CD4-positive, alpha-beta memory T cell (primary cell): Measurements from ENCODE around the gene ZFPM1. TPM values are rescaled to one million over a fixed set of nuclear protein-coding genes. Genes with fewer than 3 reads are reported as not detected.

Source experiments
- CTCF ChIA-PET: fragments of 350-600 bp; sonication (Branson Sonifier 250); formaldehyde crosslinking; loops from one replicate; lab custom pipeline; 2021; ENCODE audit warnings: inconsistent platforms; ENCODE audit not compliant: partially characterized antibody; lab: Charles Lee
- POLR2A ChIA-PET: fragments of 350-600 bp; sonication (Branson Sonifier 250); formaldehyde crosslinking; loops from one replicate; lab custom pipeline; 2021; ENCODE audit not compliant: partially characterized antibody; lab: Charles Lee
- DNase-seq, 5 donors: peaks; one replicate each; pipeline versions ENCODE4 v3.0.0 to v3.0.0-alpha.2; 2020 to 2022; ENCODE audit warnings: mixed read lengths in 1 of 5
- H3K27ac ChIP-seq: one replicate; pipeline ENCODE4 v1.7.0; 2013; ENCODE audit warnings: low read depth, low read length
- H3K27me3 ChIP-seq: 2 replicates; pipeline ENCODE4 v1.7.0; 2013; ENCODE audit warnings: mild to moderate bottlenecking, low read length, moderate library complexity; ENCODE audit not compliant: insufficient read depth
- H3K36me3 ChIP-seq: 2 replicates; pipeline ENCODE4 v1.7.0; 2013; ENCODE audit warnings: mild to moderate bottlenecking, low read length, moderate library complexity; ENCODE audit not compliant: insufficient read depth
- H3K4me1 ChIP-seq: 2 replicates; pipeline ENCODE4 v1.7.0; 2013; ENCODE audit warnings: mild to moderate bottlenecking, low read length, moderate library complexity; ENCODE audit not compliant: insufficient read depth
- H3K4me3 ChIP-seq, 2 donors: one replicate each; pipeline ENCODE4 v1.7.0; 2013; ENCODE audit warnings: low read length in 2 of 2, mild to moderate bottlenecking in 1 of 2
- H3K9me3 ChIP-seq, 2 donors: one replicate each; pipeline ENCODE4 v1.7.0; 2013; ENCODE audit warnings: low read length in 2 of 2, control low read depth in 1 of 2; ENCODE audit not compliant: control insufficient read depth in 1 of 2
- H3K27ac Mint-ChIP-seq, 7 donors: one replicate each; pipeline ENCODE4 v1.8.0; 2020 to 2021; ENCODE audit warnings: mixed read lengths in 7 of 7, mild to moderate bottlenecking in 6 of 7, inconsistent platforms in 3 of 7, moderate library complexity in 3 of 7
- H3K27me3 Mint-ChIP-seq, 2 donors: one replicate each; pipeline ENCODE4 v1.8.0; 2020 to 2021; ENCODE audit warnings: mixed read lengths in 2 of 2
- H3K36me3 Mint-ChIP-seq, 2 donors: one replicate each; pipeline ENCODE4 v1.8.0; 2020 to 2021; ENCODE audit warnings: mixed read lengths in 2 of 2, inconsistent platforms in 1 of 2, mild to moderate bottlenecking in 1 of 2
- H3K4me1 Mint-ChIP-seq, 4 donors: one replicate each; pipeline ENCODE4 v1.8.0; 2020 to 2021; ENCODE audit warnings: mixed read lengths in 4 of 4, mild to moderate bottlenecking in 1 of 4
- H3K4me3 Mint-ChIP-seq, 8 donors: one replicate each; pipeline ENCODE4 v1.8.0; 2020 to 2021; ENCODE audit warnings: mixed read lengths in 8 of 8, mild to moderate bottlenecking in 7 of 8, moderate library complexity in 6 of 8, inconsistent platforms in 3 of 8
- H3K9me3 Mint-ChIP-seq, 8 donors: one replicate each; pipeline ENCODE4 v1.8.0; 2020 to 2021; ENCODE audit warnings: mixed read lengths in 8 of 8, mild to moderate bottlenecking in 5 of 8, inconsistent platforms in 3 of 8, moderate library complexity in 1 of 8
- intact Hi-C: fragments of 100-400 bp; cut with micrococcal nuclease; formaldehyde crosslinking; loops from one replicate; pipeline ENCODE4 v1.15.1; 2023
- polyA plus RNA-seq, 2 donors: library from polyadenylated mRNA; unstranded; fragments of 300-500 nt; fragmentation: Illumina TruSeq; gene quantifications; one replicate each; pipeline ENCODE4 v1.2.3, GENCODE V29; 2021
- total RNA-seq, 2 experiments: library from RNA; stranded (reverse); gene quantifications; one replicate each; pipeline ENCODE4 v1.2.3, GENCODE V29; 2021

ZFPM1 gene
- total and polyA plus RNA-seq, 4 experiments from 2014 or later, result 0.07 to 20.5 (median 9.7) TPM

DNA sequence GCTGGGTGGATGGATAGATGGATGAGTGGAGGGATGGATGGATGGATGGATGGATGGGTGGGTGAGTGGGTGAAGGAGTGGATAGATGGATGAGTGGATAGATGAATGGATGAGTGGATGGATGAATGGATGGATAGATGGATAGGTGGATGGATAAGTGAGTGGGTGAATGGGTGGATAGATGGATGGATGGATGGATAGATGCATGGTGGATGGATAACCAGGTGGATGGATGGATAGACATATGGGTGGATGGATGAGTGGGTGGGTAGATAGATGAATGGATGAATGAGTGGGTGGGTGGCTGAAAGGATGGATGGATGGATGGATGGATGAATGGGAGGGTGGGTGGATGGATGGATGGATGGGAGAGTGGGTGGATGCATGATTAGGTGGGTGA is 66.2 kb downstream of the ZFPM1 start:
- H3K27me3 ChIP-seq, result no peaks in the 10 kb centered on the region
- H3K36me3 ChIP-seq, result no peaks in the 10 kb centered on the region
- peaks cover 0 to 3% (median 0%) of the 10 kb centered on the region in 8 donors for H3K9me3 Mint-ChIP-seq
- H3K27ac ChIP-seq, result no peak overlapping the region
- H3K4me3 Mint-ChIP-seq, result no peak overlapping the region
- intact Hi-C loops, result no loop called here
- H3K4me3 ChIP-seq, result no peak overlapping the region
- peaks cover 8 to 14% of the 10 kb centered on the region in 2 donors for H3K36me3 Mint-ChIP-seq
- peak overlapping the region in 2 of 7 donors; percentile 71 to 83 for H3K27ac Mint-ChIP-seq
- H3K27me3 Mint-ChIP-seq, result no peaks in the 10 kb centered on the region
- ChIA-PET CTCF (no interaction called here), POLR2A (no interaction called here)
- no peaks in the 10 kb centered on the region for H3K4me1 ChIP-seq
- H3K4me1 Mint-ChIP-seq, result peaks cover 0 to 13% (median 3%) of the 10 kb centered on the region in 4 donors
- no peaks in the 10 kb centered on the region for H3K9me3 ChIP-seq
- no peak for DNase-seq

GRCh38 chr16:88519938-88520653 is 67.0 kb downstream of the ZFPM1 start:
- no peaks in the 10 kb centered on the region for H3K9me3 ChIP-seq
- H3K4me3 Mint-ChIP-seq, result peak overlapping the region in 1 of 8 donors; percentile 34
- DNase-seq, result no peak
- peaks cover 0 to 3% (median 0%) of the 10 kb centered on the region in 8 donors for H3K9me3 Mint-ChIP-seq
- CTCF ChIA-PET, result no interaction called here
- H3K27ac Mint-ChIP-seq, result peak overlapping the region in 3 of 7 donors; percentile 7 to 71 (median 70)
- intact Hi-C loops, result no loop called here
- no peaks in the 10 kb centered on the region for H3K4me1 ChIP-seq
- no peaks in the 10 kb centered on the region for H3K36me3 ChIP-seq
- no peaks in the 10 kb centered on the region for H3K27me3 Mint-ChIP-seq
- H3K27ac ChIP-seq, result no peak overlapping the region
- peaks cover 0 to 13% (median 7%) of the 10 kb centered on the region in 4 donors for H3K4me1 Mint-ChIP-seq
- POLR2A ChIA-PET, result no interaction called here
- H3K36me3 Mint-ChIP-seq, result peaks cover 3 to 14% of the 10 kb centered on the region in 2 donors
- no peaks in the 10 kb centered on the region for H3K27me3 ChIP-seq
- H3K4me3 ChIP-seq, result no peak overlapping the region

GRCh38 chr16:88521674-88522073 is 68.6 kb downstream of the ZFPM1 start:
- Histone ChIP-seq H3K9me3 (no peaks in the 10 kb centered on the region), H3K4me3 (no peak overlapping the region), H3K27me3 (no peaks in the 10 kb centered on the region), H3K27ac (no peak overlapping the region), H3K36me3 (no peaks in the 10 kb centered on the region), H3K4me1 (no peaks in the 10 kb centered on the region)
- Mint-ChIP-seq H3K9me3 (peaks cover 0 to 3% (median 0%) of the 10 kb centered on the region in 8 donors), H3K27me3 (no peaks in the 10 kb centered on the region), H3K4me3 (no peak overlapping the region), H3K4me1 (peaks cover 2 to 15% (median 13%) of the 10 kb centered on the region in 4 donors), H3K27ac (peak overlapping the region in 2 of 7 donors; percentile 36 to 67), H3K36me3 (peaks cover 3 to 7% of the 10 kb centered on the region in 2 donors)
- POLR2A ChIA-PET, result no interaction called here
- intact Hi-C loops, result no loop called here
- DNase-seq, result no peak
- CTCF ChIA-PET, result no interaction called here

DNA sequence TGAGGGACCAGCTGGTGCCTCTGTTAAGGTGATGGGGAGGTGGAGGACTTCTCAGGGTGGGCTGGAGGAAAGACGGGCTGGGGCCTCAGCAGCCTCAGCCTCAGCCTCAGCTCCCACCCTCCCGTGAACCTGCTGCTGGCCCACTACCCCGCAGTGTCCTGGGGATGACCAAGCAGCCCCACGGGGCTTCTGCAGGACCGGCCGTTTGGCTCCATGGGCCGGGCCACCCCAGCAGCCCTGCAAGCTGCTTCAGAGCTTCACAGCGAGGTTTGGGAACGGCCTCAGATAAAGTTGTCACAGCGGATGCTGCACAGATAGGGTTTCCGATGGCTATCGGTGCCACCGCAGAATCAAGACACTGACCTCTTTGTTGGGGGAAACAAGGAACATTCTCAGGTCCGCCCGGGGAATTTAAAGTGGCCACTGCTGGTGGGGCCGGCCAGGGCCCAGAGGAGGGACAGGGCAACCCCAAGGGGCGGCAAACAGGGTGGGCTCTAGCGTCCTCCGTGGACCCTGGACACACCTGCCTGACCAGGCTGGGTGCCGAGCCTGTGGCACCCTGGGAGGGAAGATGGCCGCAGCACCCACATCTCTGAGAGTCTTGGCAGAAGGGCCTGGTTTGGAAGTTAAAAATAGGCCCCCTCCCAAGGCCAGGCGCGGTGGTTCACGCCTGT is 69.3 kb downstream of the ZFPM1 start:
- Histone ChIP-seq H3K4me3 (no peak overlapping the region), H3K27ac (no peak overlapping the region), H3K4me1 (no peaks in the 10 kb centered on the region), H3K36me3 (no peaks in the 10 kb centered on the region), H3K27me3 (no peaks in the 10 kb centered on the region), H3K9me3 (no peaks in the 10 kb centered on the region)
- Mint-ChIP-seq H3K4me3 (no peak overlapping the region), H3K9me3 (peaks cover 0 to 3% (median 0%) of the 10 kb centered on the region in 8 donors), H3K36me3 (peaks cover 3 to 7% of the 10 kb centered on the region in 2 donors), H3K27ac (peak overlapping the region in 4 of 7 donors; percentile 31 to 80 (median 66)), H3K4me1 (peaks cover 2 to 14% (median 13%) of the 10 kb centered on the region in 4 donors), H3K27me3 (no peaks in the 10 kb centered on the region)
- DNase-seq, result no peak
- intact Hi-C loops, result no loop called here
- ChIA-PET POLR2A (no interaction called here), CTCF (no interaction called here)

DNA sequence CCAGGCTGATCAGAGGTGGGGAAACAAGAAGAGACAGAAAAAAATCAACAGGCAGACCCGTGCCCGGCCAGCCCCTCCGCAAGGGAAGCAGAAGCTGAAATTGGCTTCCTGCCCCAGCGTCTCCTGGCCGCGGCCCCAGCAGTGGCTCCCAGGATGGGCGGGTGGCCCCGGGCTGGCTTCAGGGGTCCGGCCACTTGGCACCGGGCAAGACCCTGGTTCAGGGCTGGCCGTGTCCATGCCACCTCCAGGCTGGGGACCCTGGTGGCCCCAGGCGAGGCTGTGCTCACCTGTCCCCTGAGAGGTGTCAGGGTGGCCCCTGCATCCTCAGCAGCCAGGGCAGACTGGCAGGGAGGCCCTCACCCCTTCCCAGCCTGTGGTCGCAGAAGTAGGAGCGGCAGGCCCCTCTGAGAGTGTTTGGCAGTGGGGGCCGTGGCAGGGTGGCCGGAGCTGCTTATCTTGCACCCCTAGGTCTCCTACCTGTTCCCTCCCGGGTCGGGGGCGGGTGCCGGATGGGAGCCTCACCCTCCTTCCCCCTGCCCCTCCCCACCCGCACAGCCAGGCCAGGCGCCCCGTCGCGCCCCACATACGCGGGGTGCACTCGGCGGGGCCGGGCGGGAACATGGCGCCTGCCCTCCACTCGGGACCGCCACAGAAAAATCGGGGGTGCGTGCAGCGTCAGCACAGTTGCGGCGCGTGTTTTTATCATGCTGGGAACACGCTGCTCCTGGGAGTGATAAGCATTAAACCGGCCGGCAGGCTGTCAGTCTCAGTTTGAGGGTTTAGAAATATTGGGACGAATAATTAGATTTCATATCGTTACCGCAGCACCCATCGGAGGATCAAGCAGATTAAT is 70.5 kb downstream of the ZFPM1 start:
- Histone ChIP-seq H3K4me3 (no peak overlapping the region), H3K27ac (no peak overlapping the region), H3K27me3 (no peaks in the 10 kb centered on the region), H3K9me3 (no peaks in the 10 kb centered on the region), H3K36me3 (no peaks in the 10 kb centered on the region), H3K4me1 (no peaks in the 10 kb centered on the region)
- Mint-ChIP-seq H3K27me3 (no peaks in the 10 kb centered on the region), H3K4me1 (peaks cover 2 to 14% (median 10%) of the 10 kb centered on the region in 4 donors), H3K27ac (peak overlapping the region in 3 of 7 donors; percentile 22 to 65 (median 40)), H3K9me3 (peaks cover 0 to 2% (median 0%) of the 10 kb centered on the region in 8 donors), H3K36me3 (peaks cover 2 to 7% of the 10 kb centered on the region in 2 donors), H3K4me3 (no peak overlapping the region)
- POLR2A ChIA-PET, result no interaction called here
- CTCF ChIA-PET, result no interaction called here
- no peak for DNase-seq
- intact Hi-C loops, result no loop called here

DNA sequence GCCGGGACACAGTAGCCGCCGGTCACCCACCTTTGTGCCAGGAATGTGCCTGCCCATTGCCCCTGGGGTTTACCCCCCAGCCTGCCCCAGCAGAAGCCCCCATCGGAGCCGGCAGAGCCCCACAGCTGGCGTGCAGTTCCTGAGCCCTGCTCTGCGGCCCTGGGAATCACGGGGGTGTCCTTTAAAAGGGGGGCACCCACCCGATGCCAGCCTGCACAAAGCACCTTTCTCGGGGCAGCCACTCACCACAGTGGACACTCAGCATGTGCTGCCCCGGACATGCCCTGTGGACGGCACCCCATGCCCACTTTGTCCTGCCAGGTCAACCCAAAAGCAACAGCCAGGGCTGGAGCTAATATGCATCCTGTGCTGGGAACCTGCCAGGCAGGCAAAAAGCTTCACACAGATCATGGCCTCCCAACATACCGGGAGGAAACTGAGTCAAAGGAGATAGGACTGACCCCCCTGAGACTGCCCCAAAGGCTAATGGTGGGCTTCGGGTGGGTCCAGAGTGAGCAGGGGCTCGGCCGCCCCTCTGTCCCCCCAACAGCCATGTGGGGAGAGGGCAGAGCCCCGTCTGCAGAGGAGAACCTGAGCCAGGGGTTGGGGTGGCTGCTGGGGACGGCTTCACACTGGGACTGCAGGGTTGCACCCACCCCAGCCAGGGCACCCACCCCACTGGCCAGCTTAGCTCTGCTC is 71.3 kb downstream of the ZFPM1 start:
- peaks cover 2 to 14% (median 8%) of the 10 kb centered on the region in 4 donors for H3K4me1 Mint-ChIP-seq
- H3K4me3 ChIP-seq, result no peak overlapping the region
- no peaks in the 10 kb centered on the region for H3K27me3 ChIP-seq
- intact Hi-C loops, result no loop called here
- CTCF ChIA-PET, result interaction anchor here (0.8 kb wide), 1 partner anchor 86 kb away, joined by 3 read pairs; no protein-coding TSS in a partner anchor
- H3K4me3 Mint-ChIP-seq, result no peak overlapping the region
- DNase-seq, result no peak
- POLR2A ChIA-PET, result no interaction called here
- no peaks in the 10 kb centered on the region for H3K9me3 Mint-ChIP-seq
- H3K27ac Mint-ChIP-seq, result peak overlapping the region in 1 of 7 donors; percentile 73
- H3K4me1 ChIP-seq, result no peaks in the 10 kb centered on the region
- peaks cover 0 to 2% of the 10 kb centered on the region in 2 donors for H3K36me3 Mint-ChIP-seq
- H3K36me3 ChIP-seq, result no peaks in the 10 kb centered on the region
- H3K27ac ChIP-seq, result no peak overlapping the region
- no peaks in the 10 kb centered on the region for H3K9me3 ChIP-seq
- H3K27me3 Mint-ChIP-seq, result no peaks in the 10 kb centered on the region
